Fibroblast of the conjunctiva (primary cell): ENCODE measurements around the gene C4orf54.

Experiments used
- DNase-seq: peaks from one replicate; pipeline ENCODE4 v3.0.0-alpha.2; 2010; ENCODE audit warnings: low read depth

C4orf54 gene

DNA sequence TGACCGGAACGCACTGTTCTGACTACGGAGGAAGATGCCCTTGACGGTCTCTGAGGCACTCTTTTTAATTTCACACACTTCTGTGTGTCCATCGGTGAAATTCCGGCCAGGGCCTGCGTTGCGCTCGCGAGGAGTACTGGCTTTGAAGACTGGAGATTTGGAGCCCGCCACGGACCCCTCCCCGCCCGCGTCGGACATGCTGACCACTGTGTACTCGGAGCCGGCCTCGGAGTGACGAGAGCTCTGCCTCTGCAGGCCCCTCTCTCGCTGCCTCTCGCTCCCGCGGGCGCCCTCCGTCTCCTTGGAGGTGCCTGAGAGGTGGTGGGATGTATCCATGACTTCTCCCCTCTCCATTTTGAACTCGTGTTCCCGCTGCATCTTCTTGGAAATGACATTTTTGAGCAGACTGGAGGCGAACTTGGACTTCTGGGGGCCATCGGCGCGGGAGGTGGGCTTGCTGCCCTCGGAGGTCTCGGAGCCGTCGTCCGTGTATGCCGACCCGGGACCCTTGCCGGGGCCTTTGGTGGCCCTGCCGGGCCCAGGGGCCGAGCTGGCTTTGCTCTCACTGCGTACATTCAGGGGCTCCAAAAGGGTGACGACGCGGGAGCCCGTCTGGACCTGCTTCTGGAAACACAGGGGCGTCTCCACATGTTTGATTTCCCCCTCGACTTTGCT, 5.7 kb downstream of the C4orf54 start:
- DNase-seq, result no peak

- no peak for DNase-seq
Observed at GRCh38 chr4:99651016-99651769, 6.4 kb downstream of the C4orf54 start.

- no peak for DNase-seq
Observed at GRCh38 chr4:99649778-99650177, 7.8 kb downstream of the C4orf54 start.

DNA sequence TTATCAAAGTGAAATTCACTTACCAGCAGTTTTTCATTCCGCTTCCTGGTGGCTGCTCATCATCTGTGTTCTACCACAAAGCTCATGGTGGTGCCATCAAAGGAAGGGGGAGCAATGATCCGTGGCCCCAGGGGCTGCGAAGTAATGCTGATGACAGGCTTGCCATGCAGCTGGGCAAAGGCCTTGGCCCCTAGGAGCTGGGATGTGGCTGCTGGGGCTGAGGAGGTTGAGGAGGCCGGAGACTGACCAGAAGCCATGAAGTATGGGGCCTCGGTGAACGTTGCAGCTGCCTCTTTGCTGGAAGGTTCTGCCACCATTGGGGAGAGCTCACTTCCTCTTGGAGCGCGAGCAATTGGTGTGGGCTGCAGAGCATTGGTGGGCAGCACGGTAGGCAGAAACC, 8.4 kb downstream of the C4orf54 start:
- no peak for DNase-seq

- no peak for DNase-seq
Observed at GRCh38 chr4:99648321-99648720, 9.3 kb downstream of the C4orf54 start.

DNA sequence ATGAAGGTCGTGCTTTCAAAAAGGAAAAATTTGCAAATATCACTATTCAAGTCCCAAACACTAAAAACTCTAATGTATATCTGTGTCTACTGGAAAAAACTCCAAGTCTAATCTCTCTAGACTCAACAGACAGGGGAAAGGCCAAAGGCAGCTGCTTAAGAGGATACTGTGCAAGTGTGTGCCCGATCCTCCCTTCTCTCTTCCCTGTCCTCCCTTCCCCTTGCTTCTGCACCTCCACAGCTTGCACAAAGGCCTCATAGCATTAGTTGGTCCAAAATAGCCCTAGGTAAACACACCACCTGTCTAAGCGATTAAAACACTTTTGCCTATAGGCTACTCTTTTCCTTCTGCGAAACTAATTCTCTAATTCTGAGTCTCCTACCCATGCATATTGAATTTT, 10.6 kb downstream of the C4orf54 start:
- no peak for DNase-seq

- no peak for DNase-seq
Observed at GRCh38 chr4:99645638-99646037, 12.0 kb downstream of the C4orf54 start.

DNA sequence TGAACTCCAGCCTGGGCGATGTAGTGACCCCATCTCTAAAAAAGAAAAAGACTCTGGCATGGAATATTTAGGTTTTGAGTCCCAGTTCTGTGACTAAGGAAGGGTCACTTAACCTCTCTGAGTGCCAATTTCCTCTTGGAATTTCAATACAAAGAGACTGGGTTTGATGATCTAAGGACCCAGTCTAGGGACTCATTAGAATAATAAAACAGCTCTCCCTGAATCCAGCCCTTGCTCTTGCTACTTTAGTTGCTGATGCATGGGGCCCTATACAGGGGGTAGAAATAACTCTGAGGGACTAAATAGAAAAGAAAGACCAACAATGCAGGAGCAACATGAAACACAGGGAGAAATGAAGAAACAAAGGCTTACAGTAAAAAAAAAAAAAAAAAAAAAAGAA, 12.6 kb downstream of the C4orf54 start:
- no peak for DNase-seq

GRCh38 chr4:99644453-99644852, 13.2 kb downstream of the C4orf54 start:
- DNase-seq, result no peak

GRCh38 chr4:99642725-99643489, 14.7 kb downstream of the C4orf54 start:
- DNase-seq, result no peak

- DNase-seq, result no peak
Observed at GRCh38 chr4:99640676-99641075, 17.0 kb downstream of the C4orf54 start.

DNA sequence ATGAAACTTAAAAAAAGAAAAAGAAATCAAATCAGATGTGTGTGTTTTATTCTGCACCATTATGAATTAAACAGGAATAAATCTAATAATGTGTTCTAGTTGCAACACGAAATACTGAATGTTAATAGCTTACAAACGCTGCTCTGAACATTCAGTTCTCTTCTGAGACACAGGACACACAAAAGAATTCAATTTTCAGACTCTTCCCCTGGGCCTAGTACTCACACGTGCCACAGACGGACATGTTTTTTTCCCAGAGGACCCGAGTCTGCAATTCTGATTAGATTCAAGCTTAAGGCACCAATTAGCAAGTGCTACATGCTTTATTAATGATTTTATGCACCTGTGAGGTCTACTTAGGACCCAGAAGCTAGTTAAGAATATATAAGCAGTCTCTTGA, 20.5 kb downstream of the C4orf54 start:
- DNase-seq, result no peak

- no peak for DNase-seq
Observed at GRCh38 chr4:99636422-99636821, 21.2 kb downstream of the C4orf54 start.

DNA sequence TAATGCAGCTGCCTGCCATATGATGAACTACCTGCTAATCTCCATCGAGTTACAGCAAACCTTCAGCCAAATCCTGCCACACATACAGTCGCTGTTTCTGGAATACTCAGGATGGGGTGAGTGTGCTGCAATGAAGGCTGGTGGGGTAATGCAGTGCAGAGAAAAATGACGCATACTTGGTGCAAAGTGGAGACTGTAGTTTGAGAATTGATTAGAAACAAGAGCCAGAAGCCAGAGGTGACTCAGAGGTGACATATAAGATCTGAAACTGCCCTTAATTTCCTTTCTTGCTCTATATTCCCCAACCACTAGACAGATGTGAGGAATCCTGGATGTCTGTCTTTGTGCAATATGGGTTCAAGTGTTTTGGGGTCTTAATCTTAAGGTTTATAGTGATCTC, 22.0 kb downstream of the C4orf54 start:
- no peak for DNase-seq

GRCh38 chr4:99634742-99635360, 22.8 kb downstream of the C4orf54 start:
- no peak for DNase-seq

- no peak for DNase-seq
Observed at GRCh38 chr4:99633772-99634171, 23.9 kb downstream of the C4orf54 start.

DNA sequence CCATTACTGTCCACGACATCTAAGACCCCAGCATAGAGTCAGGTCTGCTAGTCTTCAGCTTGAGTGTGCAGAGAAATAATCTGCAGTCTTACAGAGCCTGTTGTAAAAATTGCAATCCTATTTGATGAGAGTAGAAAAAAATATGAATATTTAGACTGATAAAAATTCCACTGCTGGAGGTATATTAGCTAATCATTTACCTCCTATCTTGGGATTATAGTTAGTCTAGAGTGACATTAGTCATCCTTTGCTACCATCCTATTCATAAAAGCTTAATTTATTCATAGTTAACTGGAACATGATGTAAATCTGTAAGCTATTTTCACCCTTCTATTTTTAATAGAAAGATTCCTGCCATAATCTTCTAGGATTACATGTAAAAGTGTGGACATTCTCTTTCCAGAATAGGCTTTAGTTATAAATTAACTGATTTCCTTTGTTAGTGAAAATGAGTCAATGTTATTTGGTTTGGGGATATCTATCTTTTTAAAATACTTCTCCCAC, 26.7 kb downstream of the C4orf54 start:
- no peak for DNase-seq

DNA sequence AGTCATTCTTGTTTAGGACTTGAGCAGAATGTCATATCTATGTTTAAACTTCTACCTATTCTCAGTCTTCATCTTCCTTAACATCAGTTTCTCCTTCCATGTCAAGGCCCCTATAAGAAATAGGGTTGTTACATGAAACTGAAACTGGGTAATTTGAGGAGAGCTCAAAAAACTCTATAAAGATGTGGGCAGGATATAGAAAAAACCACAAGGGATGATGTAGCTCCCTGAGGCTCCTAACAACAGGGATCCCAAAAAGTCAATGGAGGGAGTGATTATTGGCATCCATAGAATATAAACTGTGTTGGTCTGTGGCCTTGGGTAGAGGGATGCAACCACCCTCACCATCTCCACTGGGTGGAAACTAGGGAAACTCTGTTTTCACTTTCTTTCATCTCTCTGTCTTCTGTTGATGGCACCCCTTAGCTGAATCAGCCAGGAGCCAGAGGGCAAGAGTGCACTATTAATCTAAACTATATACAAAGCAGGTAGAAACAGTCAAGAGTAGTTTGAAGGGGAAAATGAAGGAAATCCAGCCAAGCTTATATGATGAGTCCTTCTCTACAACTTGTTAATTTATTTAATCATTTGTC, 27.6 kb downstream of the C4orf54 start:
- no peak for DNase-seq

GRCh38 chr4:99628040-99628439, 29.6 kb downstream of the C4orf54 start:
- DNase-seq, result no peak

- no peak for DNase-seq
Observed at GRCh38 chr4:99625369-99625768, 32.3 kb downstream of the C4orf54 start.

- DNase-seq, result no peak
Observed at GRCh38 chr4:99624141-99624719, 33.4 kb downstream of the C4orf54 start.

DNA sequence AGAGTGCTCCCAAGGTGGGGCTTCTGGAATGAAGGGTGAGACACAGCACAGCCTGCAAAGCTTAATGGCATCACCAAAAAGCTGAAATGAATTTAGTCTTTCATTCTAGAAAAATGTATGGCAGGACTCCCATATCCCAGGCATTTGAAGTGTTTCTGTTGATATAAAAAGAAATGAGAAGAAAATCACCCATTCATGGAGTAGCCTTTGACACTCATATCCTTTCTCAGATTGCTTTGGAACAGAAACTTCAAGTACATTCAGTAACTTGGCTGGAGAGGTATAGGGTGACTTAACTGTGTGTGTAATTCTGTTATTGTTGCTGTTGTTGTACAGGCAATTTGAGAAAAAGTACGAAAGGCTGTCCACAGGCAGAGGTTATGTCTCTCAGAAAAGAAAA, 35.3 kb downstream of the C4orf54 start:
- no peak for DNase-seq
